ENCODE measurements around the gene STK38L.

GRCh38 chr12:27361372-27361771 lies 117.3 kb downstream of the STK38L start:
- TF ChIP-seq EZH2phosphoT487 (IDR thresholded peaks at IDR 0.05; ENCODE audit: insufficient read depth, low read depth) (no peak), EZH2 (IDR thresholded peaks at IDR 0.05; ENCODE audit: insufficient read depth, poor library complexity, severe bottlenecking) (no peak)

Data from GM23248 (cell line).